ENCODE results near the gene TRAPPC1.

DNA sequence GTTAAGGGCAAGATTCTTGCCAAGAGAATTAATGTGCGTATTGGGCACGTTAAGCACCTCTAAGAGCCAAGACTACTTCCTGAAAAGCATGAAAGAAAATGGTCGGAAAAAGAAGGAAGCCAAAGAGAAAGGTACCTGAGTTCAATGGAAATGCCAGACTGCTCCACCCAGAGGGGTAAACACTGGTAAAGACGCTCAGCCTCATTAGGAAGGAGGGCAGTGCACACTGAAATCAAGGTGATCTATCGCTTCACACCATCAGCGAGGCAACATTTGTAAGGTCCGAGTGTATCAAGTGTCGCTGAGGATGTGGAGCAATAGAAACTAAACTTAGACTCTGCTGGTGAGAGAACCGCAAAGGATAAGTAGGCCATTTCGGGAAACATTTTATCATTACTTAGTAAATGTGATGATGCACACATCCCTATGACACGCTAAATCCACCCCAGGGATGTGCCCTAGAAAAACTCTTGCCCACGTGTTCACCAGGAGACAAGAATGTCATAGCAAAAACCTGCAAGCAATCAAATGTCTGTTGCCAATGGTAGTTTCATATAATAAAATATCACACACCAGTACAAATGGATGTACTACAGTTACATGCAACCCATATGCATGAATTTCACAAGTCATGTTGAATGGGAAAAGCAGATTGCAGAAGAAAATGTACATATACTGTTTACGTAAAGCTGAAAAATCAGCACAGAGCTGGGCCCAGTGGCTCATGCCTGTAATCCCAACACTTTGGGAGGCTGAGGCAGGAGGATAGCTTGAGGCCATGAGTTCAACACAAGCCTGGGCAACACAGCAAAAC, 23.9 kb upstream of the TRAPPC1 start:
- TF ChIP-seq, protein P1, sequence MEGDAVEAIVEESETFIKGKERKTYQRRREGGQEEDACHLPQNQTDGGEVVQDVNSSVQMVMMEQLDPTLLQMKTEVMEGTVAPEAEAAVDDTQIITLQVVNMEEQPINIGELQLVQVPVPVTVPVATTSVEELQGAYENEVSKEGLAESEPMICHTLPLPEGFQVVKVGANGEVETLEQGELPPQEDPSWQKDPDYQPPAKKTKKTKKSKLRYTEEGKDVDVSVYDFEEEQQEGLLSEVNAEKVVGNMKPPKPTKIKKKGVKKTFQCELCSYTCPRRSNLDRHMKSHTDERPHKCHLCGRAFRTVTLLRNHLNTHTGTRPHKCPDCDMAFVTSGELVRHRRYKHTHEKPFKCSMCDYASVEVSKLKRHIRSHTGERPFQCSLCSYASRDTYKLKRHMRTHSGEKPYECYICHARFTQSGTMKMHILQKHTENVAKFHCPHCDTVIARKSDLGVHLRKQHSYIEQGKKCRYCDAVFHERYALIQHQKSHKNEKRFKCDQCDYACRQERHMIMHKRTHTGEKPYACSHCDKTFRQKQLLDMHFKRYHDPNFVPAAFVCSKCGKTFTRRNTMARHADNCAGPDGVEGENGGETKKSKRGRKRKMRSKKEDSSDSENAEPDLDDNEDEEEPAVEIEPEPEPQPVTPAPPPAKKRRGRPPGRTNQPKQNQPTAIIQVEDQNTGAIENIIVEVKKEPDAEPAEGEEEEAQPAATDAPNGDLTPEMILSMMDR (IDR thresholded peaks at IDR 0.05; ENCODE audit: low read depth, low read length), result no peak
- TF ChIP-seq, protein P2, sequence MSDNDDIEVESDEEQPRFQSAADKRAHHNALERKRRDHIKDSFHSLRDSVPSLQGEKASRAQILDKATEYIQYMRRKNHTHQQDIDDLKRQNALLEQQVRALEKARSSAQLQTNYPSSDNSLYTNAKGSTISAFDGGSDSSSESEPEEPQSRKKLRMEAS (IDR thresholded peaks at IDR 0.05; ENCODE audit: low read depth, low read length), result no peak
- TF ChIP-seq POLR2A (IDR thresholded peaks at IDR 0.05; ENCODE audit: extremely low read depth, insufficient read length) (no peak), MYC (IDR thresholded peaks at IDR 0.05; ENCODE audit: low read depth, low read length) (no peak)
